HG03442 (cell line): ENCODE data around the gene DSCAML1.

ENCODE experiments used
- ATAC-seq: cut with Tn5 transposase; IDR thresholded peaks from one replicate; pipeline ENCODE4 v1.9.1; 2021; ENCODE audit warnings: mild to moderate bottlenecking, moderate library complexity; ENCODE audit not compliant: unreplicated experiment

The DSCAML1 gene, protein sequence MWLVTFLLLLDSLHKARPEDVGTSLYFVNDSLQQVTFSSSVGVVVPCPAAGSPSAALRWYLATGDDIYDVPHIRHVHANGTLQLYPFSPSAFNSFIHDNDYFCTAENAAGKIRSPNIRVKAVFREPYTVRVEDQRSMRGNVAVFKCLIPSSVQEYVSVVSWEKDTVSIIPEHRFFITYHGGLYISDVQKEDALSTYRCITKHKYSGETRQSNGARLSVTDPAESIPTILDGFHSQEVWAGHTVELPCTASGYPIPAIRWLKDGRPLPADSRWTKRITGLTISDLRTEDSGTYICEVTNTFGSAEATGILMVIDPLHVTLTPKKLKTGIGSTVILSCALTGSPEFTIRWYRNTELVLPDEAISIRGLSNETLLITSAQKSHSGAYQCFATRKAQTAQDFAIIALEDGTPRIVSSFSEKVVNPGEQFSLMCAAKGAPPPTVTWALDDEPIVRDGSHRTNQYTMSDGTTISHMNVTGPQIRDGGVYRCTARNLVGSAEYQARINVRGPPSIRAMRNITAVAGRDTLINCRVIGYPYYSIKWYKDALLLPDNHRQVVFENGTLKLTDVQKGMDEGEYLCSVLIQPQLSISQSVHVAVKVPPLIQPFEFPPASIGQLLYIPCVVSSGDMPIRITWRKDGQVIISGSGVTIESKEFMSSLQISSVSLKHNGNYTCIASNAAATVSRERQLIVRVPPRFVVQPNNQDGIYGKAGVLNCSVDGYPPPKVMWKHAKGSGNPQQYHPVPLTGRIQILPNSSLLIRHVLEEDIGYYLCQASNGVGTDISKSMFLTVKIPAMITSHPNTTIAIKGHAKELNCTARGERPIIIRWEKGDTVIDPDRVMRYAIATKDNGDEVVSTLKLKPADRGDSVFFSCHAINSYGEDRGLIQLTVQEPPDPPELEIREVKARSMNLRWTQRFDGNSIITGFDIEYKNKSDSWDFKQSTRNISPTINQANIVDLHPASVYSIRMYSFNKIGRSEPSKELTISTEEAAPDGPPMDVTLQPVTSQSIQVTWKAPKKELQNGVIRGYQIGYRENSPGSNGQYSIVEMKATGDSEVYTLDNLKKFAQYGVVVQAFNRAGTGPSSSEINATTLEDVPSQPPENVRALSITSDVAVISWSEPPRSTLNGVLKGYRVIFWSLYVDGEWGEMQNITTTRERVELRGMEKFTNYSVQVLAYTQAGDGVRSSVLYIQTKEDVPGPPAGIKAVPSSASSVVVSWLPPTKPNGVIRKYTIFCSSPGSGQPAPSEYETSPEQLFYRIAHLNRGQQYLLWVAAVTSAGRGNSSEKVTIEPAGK (N-terminal part only)

DNA sequence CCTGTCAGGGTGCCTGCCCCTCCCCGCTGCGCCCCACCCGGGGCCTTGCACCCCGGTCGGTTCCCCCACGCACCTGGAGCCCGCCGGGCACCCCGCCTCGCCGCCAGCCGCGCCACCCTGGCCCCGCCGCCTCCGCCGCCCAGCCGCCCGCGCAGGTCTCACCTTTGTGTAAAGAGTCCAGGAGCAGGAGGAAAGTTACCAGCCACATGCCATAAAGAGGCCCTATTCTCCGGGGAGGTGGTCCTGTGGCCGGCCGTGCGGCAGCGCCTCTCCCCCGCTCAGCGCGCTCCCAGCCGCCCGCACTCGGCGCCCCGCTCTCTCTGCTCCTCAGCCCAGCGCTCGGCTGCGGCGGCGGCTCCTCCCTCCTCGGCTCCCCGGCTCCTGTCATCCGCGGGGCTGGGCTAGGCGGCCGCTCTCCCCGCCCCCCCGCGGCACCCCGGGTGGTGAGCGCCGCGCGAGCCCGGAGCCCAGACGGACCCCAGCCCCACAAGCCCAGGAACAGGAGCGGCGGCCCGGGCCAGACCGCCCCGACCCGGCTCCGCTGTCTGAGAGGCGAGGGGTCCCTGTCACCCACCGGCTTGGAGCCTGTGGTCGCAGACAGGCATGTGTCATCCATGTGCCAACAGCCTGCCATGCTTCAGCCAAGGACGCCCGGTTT, at the start of gene DSCAML1:
DSCAML1 (minus strand) TSS at position 345 of the 658 bp plus-strand sequence; CDS start at position 208, 137 bp downstream.
- no peak for ATAC-seq

DNA sequence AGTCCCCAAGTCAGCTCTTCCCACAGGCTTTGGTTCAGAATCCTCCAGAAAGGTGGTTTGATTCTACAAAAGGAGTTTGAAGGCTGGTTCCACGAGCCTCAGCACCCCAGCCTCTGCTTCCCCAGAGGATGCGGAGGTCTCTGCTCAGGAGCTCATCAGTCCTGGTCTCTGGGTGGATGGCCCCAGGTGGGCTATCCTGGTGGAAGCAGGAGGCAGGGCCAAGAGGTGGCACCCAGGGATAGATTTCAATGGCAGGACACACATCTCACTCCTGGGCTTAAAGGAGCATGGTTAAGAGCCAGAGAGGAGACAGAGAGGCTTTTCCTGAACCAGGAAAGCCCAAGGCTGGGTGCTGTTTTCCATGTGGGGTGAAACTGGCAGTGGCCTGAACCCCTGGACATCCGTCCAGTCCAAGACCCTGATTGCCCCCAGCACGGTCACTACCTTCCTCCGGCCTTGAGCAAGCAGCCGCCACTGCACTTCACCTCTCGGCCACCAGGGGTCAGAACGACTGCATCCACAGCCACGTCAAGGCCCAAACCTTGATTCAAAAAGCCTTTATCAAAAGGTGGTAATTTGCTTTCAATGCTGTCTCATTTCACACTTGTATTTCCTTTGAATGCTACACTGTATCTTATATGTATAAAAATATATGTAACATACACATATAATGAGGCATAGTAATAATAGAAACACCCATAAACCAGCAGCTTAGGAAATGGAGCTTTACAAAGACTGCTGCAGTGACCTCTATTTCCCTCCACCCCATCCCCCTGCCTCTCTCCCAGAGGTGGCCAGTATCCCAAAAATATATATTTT, 46.9 kb upstream of the DSCAML1 start:
- no peak for ATAC-seq

DNA sequence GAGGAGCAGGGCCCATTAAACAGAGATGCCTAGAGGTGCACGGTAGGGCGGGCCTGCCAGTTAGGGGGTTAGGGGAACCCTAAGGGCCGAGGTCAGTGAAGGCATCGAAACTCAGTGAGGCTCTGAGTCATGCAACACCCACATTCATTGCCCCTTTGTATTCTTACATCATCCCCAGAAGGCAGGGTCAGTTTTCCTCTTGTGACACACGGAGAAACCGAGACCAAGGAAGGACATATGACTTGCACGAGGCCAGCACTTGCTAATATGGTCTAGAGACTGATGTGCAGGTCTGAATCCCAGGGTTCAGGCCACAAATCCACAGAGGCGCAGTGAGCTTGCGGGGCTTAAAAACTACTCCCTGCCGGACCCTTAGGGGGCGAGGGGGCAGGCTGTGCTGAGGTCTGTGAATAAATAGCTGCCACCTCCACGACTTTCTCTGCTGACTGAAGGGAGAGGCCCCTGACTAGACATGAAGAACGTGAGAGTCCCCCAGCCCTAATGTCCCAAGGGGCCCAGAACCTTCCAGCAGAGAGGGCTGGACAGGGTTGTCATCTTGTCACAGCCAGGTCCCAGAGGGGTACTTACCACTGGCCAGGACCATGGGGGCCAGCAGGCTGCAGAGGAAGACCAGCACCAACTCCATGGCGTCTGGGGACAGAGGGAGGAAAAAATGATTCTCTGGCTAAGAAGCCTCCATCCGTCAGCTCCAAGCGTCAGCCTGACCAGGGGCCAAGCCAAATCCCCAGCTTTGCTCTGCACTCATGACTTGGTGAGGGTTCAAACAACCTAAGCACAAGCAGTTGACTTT, 45.3 kb upstream of the DSCAML1 start:
- ATAC-seq = no peak

DNA sequence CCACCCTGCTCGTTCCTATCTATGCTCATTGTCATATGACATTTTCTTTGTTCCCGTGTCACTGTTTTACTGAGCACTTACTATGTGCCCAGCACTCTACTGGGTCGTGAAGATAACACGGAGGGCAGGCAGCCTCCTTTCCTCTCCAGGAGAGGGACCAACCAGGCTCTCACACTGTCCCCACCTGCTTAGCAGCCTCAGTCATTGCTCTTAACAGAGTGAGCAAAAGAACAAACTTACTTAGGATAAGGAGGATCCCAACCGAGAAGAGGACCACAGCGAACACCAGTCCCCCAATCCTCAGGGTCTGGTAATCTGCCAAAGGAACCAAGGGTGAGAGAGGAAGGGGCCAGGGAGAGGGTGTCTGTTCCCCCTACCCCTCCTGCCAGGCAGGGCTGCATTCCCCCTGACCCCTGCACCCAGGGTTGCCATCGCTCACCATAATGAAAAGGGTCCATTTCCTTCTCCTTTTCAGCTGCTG, 44.6 kb upstream of the DSCAML1 start:
- no peak for ATAC-seq

DNA sequence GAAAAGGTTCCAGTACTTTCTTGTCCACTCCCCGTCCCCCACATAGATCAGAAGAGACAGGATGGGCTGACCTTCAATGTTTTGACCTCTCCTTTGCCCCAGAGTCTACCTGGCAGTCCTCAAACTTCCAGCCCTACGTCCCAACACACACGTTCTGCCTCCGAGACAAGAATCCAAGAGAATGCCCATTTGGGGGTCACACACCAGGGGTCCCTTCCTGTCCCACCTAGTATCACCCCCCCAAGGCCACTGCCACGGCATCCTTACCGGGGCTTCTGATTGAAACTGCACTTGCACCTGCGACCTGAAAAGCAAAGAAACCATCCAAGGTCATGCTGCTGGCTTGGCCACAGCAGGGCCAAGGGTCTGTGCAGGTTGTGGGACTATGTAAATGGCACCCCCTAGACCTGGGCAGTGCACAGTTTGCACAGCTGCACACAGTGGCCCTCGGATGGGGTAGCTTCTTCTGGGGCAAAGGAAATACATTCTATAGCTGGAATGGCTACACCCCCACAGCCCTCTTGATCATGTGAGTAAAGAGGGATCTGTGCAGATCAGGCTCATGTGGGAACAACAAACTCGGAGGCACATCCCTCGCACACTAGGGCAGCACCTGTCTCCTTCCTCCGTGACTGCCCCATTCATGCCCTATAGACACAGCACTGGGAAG, 44.0 kb upstream of the DSCAML1 start:
- ATAC-seq = no peak

DNA sequence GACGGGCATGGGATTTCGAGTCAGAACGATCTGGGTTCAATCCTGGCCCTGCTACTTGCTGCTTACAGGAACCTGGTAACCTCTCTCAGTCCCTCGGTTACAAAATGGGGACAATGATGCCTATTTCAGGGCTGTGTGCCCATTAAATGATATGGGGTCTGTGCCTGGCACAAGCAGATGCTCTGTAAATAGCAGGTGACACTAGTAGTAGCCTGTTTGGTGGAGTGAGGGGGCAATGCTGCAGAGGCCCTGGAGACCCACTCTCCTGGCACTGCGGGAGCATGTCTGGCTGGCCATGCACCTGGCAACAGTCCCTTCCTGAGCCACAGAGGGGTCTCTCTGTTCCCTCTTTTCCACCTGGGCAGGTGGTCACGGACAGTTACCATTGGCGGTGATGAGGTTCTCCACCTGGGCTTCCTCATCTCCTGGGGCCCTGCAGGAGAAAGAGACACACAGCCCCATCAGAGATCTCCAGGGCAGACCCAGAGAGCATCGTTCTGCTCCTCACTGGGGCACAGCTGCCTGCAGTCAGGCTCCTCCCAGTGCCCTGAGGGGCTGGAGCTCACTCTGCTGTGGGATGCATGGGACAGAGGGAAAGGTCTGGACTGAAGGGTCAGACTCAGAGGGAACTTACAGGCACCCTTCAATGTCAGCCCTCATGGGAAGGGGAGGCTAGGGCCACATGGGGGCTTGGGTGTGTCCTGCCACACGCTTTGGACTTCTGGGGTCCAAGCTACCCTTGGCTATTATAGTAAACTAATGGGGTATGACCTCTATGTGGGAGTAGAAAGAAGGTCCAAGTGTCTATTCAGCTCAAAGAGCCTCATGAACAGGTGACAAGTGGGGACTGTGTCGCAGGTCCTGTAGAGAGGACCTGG, 43.2 kb upstream of the DSCAML1 start:
- no peak for ATAC-seq

DNA sequence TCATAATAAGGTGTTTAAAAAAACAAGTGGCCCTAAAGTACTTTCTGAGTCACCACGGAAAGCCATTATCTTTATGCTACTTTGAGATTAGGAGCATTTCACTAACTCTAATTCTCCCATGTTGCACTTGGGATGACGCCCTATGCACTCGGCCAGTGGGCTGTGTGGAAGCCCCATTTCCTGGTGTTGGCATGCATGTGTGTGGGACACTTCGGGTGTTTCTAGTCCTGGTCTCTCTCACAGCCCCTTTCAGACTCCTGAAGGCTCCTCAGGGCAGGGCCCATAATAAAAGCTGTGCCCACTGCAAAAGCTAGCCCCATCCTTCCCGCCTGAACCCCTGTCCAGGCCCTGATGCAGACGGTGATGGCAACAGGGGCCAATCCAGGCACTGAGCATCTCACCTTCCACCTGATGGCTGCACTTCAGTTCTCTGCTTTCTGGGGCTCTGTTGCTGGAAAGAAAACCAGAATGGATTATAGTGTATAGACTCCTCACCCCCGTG, 42.4 kb upstream of the DSCAML1 start:
- no peak for ATAC-seq

DNA sequence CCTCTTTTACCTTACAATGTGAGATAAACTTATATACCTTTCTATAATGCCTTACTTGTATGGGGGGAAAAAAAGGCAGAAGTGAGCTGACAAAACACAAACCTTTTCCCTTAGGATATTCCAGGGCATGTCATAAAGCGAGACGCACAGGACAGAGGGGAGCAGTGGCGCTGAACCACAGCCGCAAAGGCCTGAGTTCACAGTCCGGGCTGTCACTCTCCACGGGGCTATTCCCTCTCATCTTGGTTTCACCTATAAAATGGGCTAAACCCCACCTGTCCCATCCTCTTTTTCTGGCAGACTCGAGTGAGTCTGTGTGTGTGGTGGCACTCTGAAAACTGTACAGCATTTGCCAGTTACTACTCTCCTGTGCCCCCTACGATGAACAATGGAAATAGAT, 41.9 kb upstream of the DSCAML1 start:
- no peak for ATAC-seq

DNA sequence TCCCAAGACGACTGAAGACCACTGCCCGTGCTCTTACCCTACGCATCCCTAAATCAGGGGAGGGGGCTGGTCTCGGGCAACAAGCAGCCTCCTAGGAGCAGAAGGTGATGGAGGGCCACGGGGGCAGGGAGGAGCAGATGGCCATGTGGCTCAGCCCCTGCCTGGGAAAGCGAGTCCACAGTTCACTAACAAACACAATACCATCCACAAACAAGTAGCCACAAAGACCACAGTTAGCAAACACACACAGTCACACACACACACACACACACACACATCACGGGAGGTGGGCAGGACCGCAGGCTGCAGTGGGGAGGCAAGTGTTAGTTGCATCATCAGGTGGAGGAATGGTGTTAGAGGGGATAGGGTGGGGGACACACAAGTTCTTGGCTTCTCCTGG, 40.8 kb upstream of the DSCAML1 start:
- ATAC-seq = no peak

DNA sequence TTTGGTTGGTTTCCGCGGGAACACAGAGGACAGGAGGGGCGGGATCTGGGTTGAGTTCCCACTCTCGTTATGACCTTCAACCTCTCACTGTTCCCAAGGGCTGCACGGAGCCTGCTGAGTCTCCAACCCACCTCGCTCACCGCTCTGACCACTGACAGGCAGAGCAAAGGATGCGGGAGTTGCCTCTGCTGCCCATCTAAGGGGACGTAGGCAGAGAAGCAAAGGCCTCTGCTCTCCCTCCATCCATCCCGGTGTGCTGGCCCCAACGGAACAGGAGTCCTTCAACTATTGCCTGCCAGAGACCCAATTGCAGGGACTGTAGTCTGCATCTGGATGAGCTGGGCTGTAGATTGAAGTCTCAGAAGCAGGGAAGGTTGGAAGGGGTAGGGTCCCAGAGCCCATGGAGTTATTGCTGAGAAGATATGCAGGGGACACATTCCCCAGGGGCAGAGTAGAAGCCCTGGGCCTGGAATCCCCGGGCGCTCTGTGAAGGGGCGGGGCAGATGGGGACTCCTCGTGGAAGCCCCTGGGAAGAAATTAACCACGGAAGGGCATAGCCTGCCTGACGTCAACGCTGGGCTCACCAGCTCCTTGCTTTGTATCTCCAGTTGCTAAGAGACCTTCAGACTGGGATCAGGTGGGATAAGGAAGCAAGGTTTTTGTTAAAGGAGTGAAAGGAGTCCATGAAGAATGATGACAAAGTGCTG, 40.2 kb upstream of the DSCAML1 start:
- ATAC-seq = no peak

DNA sequence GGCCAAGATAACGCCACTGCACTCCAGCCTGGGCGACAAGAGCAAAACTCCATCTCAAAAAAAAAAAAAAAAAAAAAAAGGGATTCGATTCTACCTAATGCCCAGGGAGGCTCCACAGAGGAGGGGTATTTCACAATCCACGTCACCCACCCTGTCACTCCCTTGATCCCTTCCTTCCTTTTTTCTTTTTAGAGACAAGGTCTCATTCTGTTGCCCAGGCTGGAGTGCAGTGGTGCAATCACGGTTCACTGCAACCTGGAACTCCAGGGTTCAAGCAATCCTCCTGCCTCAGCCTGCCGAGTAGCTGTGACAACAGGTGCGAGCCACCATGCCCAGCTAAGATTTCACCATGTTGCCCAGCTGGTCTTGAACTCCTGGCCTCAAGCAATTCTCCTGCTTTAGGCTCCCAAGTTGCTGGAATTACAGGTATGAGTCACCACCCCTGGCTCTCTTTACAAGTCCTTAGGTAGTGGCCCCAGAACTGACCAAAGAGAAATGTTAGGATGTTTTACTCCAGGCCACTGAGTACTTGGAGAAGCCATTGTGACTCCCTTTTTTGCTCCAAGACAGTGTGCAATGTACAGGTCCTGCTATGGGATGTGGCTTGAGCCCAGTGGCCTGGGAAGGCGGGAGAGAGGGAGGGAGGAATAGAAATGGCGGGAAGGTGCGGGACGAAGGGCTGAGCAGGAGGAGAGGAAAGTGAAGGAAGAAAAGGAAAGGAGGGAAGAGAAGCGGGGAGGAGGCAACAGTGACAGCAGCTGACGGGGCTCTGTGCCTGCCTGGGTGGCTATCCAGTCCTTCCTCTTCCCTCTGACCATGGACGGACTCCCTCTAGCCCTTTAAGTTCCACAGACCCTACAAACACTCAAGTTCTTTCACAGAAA, 39.3 kb upstream of the DSCAML1 start:
- no peak for ATAC-seq

DNA sequence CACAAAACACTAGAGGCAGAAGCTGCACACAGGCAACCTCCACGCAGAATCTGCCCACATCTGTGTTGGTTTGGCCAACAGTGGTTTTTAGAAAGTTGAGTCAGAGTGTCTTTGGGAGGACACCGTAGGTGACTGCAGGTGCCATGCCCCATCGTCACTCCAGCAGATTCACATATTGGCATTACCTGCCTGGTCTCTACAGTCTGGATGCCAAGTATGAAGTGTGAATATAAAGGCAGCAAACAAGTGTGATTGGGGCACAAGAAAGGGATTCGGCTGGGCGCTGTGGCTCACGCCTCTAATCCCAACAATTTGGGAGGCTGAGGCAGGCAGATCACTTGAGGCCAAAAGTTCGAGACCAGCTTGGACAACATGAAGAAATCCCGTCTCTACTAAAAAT, 38.6 kb upstream of the DSCAML1 start:
- ATAC-seq = no peak

DNA sequence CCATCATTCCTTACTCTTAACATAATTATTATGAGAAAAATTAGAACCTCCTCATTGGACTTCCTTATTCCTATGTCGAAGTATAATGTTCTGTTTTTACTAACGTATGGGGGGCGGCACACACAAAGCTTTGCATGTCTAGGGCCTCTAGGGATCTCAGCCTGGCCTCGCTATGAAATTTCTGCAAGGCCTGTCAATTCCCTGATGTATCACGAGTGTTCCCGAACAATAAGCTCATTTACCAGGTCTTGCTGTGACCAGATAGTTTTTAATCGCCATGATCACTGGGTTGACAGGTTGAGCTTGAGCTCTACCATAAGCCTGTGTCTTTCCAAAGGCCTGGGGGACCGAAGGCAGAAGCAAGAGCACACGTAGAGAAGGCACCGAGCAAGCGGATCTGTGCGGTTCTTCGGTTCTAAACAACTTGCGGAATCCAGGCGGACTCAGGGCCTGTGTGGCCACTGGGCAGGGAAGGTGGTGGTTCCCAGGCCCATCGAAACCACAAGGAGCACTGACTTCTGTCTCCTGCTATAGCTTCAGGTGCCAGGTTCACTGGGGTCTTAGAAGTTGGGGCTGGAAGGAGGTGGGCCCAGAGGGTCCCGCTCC, 37.9 kb upstream of the DSCAML1 start:
- no peak for ATAC-seq

DNA sequence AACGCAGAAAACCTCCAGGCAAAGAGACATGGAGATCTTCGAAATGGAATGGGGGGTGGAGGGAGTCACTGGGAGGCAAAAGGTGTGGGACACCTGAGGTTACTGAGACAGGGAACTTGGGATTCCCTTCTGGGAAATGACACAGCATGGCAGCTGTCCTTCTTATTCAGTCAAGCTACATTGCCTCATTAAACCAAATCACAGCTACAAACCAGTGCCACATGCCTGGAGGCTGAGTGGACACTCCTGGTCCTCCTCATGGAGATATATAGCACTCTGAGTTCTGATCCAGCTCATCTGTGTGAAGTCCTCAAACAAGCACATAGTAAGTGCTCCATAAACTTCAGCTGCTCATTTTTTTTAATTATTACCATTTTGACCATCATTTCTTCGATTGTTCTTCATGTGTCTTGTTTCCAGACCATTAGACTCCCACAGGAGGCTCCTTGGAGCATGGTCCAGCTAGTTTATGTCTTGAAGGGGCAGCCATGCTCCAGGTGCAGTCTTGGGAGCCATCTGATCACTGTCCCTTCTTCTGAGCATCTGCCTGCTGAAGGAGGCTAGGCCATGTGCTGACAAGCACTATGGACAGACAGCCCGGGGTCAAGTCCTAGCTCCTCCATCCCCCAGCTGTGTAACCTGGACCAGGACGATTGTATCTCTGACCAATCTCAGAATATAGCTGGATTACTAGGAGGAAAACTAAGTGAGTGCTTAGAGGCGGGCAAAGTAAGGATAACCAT, 37.2 kb upstream of the DSCAML1 start:
- ATAC-seq = no peak
